GM19043 (cell line): ENCODE data around the gene AKT3.
"Not testable (repeated sequence)": the region's sequence is repeated elsewhere in the genome, so short reads cannot be mapped to it uniquely, and the experiment has no call there.

Experiments
- ATAC-seq: cut with Tn5 transposase; IDR thresholded peaks from one replicate; pipeline ENCODE4 v1.9.1; 2021; ENCODE audit warnings: low read depth; ENCODE audit not compliant: unreplicated experiment

Gene AKT3

GRCh38 chr1:243712941-243713340 lies 137.1 kb downstream of the AKT3 start:
- ATAC-seq: no peak

DNA sequence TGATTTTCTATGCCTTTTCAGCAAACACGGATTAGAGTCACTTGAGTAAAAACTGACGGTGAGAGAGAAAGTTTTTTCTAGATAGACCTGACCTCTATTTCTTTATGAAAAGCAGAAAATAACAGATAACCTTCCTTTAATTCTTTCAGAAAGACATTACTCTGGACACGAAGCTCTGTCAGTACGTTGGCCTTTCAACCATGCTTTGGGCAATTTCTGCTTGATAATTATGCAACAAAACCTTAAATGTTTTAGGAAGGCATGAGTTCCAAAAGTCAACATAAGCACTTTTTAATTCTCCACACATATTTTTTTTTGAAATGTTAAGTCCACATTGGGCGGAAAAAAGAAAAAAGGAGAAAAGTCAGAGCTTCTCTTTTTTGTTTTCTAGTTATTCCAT lies 137.8 kb downstream of the AKT3 start:
- no peak for ATAC-seq

- no peak for ATAC-seq
These were observed 139.6 kb downstream of the AKT3 start for GRCh38 chr1:243710467-243710866.

DNA sequence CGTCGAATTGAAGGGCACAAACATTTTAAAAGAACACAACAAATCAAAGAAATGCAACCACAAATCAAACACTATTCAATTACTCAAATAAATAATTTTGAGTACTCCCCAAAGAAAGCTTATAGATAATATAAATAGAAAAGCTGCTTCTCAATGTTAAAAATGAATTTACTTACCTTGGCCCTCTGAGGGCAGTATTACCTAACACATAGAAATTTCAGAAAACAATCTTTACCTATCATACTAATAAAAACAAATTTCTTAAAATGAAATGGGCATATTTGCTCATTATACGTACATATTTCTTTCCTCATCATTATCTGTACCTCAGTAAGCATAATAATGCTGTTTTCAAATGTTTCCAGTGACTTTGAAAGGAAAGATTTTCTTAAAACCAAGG lies 141.8 kb downstream of the AKT3 start:
- ATAC-seq: no peak

GRCh38 chr1:243706563-243706962 lies 143.5 kb downstream of the AKT3 start:
- no peak for ATAC-seq

DNA sequence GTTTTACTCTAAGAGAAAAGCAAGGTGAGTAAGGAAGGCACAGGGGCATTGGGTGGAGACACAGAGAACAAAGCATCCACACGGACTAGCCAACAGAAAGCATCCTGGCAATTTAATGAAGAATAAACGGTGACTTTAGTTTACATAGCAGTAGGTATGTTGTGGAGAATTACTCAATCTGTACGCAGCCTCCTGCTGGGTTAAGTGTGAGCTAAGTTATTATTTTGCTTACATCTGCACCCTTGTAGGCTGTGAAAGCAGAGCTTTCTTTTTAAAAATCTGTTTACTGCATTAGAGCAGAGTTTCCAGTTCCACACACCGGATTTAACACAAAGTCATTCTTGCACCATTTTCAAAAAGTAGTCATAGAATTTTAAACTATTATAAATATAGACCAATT lies 144.5 kb downstream of the AKT3 start:
- no peak for ATAC-seq

DNA sequence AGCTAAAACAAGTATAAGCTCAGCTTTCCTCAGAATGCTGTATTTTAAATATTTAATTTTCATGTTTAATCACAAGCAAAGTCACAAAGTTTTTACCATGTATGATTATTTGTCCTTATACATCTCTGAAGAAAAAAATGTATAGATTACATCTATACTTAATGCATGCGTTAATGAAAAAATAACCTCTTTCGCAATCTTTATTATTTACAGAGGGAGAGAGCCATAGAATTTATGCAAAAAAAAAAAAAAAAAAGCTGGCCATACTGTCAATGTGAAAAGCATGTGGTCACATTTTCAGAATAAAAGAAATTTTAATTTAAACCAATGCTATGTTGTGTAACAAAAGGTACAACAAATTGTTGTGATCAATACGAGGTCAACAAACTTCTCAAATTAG lies 148.2 kb downstream of the AKT3 start:
- no peak for ATAC-seq

- ATAC-seq: no peak
These were observed 156.2 kb downstream of the AKT3 start for GRCh38 chr1:243693800-243694199.

DNA sequence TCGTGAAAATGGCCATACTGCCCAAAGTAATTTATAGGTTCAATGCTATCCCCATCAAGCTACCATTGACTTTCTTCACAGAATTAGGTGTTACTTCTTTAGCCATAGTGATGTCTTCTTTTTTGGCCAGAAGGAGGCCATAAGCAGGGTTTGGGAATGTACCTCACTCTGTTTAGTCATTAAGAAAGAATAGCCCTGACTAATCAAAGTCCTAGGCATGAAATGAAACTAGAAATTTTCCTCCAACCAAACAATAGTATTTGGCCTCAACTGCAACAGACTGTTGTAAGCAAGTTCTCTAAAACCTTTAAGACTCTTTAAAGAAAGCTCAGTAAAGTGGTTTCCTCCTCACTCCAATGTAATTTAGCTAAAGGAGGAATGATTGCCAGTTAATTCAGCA lies 163.9 kb downstream of the AKT3 start:
- ATAC-seq: no peak

DNA sequence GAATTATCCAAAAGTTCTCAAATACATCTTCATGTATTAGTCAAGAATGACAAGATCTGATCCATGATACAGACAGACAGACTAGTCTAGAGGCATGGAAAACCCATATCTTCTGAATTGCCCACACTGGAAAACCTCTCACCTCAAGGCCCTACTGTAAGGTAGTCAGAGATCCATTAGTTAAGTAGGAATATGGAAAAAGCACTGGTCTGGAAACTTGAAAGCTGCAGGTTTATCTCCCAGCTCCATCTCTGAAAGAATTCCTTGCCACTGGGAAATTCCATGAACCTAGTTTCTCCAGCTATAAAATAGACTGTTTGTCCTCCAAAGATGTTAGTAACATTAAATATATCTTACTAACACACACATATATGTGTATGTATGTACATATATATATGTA lies 169.2 kb downstream of the AKT3 start:
- no peak for ATAC-seq

- no peak for ATAC-seq
These were observed 177.4 kb downstream of the AKT3 start for GRCh38 chr1:243672539-243673074.

- peak; percentile 71 for ATAC-seq
These were observed 182.5 kb downstream of the AKT3 start for GRCh38 chr1:243667591-243667990.

DNA sequence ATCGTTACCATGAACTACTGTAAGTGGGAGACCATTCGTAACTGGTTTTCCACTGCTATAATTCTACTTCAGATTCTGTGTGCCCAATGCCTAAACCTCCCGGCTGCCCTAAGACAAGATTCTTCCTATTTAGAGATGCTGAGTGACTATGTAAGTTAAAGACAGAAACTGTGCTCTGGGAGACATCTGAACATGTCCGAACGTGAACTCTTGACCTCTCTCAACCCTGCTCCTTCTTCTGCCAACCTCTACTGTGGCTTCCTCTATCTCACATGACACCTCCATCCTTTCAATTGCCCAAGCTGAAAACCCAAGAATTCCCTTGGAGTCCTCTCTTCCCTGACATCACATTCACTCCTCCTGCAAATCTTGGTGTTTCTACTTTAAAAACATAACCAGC lies 182.9 kb downstream of the AKT3 start:
- no peak for ATAC-seq

DNA sequence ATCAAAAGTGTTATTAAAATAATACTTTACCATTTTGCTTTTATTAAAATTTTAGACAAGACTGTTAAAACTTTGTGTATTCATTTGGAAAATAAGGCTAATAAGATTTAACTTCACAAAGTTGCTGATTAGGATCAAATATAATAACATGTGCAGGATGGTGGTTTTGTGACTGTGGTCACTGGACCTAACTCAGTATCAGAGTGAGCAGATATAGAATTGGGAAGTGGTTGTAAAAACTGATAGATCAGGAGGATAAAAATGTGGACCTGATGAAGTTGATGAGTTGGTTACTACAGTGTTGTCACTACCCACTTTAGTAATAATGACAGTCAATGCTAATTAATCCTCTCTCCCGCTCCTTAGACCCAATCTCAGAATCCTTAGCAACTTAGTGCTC lies 186.4 kb downstream of the AKT3 start:
- ATAC-seq: no peak

- not testable (repeated sequence) for ATAC-seq
These were observed 187.9 kb downstream of the AKT3 start for GRCh38 chr1:243662169-243662568.

DNA sequence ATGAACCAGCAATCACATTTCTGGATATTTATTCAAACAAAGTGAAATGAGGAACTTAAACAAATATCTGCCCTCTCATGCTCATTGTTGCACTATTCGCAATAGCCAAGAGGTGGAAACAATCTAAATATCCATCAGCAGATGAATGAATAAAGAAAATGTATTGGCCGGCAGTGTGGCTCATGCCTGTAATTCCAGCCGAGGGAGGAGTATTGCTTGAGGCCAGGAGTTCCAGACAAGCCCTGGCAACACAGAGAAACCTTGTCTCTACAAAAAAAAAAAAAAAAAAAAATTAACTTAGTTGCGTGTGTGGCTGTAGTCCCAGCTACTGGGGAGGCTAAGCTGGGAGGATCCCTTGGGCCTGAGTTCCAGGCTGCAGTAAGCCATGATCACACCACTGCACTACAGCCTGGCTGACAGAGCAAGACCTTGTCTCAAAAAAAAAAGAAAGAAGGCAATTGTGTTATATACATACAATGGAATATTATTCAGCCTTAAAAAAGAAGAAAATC lies 191.4 kb downstream of the AKT3 start:
- ATAC-seq: no peak

- no peak for ATAC-seq
These were observed 192.2 kb downstream of the AKT3 start for GRCh38 chr1:243657793-243658192.

DNA sequence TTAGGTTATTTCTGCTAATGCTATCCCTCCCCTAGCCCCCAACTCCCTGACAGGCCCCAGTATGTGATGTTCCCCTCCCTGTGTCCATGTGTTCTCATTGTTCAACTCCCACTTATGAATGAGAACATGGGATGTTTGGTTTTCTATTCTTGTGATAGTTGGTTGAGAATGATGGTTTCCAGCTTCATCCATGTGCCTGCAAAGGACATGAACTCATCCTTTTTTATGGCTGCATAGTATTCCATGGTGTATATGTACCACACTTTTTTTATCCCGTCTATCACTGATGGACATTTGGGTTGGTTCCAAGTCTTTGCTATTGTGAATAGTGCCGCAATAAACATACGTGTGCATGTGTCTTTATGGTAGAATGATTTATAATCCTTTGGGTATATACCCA lies 200.5 kb downstream of the AKT3 start:
- not testable (repeated sequence) for ATAC-seq

GRCh38 chr1:243646841-243647240 lies 203.2 kb downstream of the AKT3 start:
- ATAC-seq: no peak

GRCh38 chr1:243645281-243645680 lies 204.8 kb downstream of the AKT3 start:
- no peak for ATAC-seq

DNA sequence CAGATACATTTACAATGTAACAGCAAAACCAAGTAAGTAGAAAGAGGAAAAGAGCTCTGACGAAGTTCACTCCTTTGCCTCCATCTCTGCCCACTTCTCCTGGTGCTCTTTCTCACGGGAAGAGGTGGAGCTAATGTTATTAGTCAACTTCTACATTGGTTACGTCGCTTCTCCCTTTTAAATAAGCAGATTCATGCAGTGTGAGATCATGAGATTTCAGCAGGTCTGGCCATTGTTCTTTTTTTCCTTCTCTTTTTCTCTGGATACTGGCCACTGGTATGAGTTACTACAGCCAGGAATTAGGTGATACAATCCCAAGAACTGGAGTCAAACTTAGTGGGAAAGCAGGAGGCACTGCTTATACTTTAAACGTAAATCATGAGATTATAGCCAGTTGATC lies 207.1 kb downstream of the AKT3 start:
- ATAC-seq: no peak

- no peak for ATAC-seq
These were observed 210.9 kb downstream of the AKT3 start for GRCh38 chr1:243639027-243639658.

DNA sequence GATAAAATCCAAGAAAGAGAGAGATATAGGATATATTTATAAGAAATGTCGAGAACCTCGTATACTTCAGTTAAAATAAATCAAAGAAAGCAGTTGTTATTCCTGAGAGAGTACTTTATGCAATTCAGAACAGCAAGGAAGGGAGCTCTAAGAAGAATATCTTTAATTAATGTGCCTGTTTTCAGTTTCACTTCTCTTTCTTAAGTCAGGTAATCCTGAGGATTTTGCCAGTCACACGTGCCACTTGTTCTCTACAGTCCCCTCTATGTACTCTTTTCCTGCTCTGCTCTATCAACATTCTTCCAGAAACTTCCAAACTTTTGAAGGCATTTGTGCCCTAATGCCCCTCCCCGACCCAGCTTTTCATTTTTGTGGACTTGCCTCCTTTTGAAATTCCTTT lies 211.9 kb downstream of the AKT3 start:
- ATAC-seq: no peak
